GM12864 (cell line): ENCODE measurements around the gene RGS19.
A peak's percentile ranks its signal among the peaks of the same experiment; 100 is the strongest.
"Not testable (repeated sequence)": the region's sequence is repeated elsewhere in the genome, so short reads cannot be mapped to it uniquely, and the experiment has no call there.

ENCODE experiments used
- DNase-seq: peaks from one replicate; pipeline ENCODE4 v3.0.0-alpha.2; 2011; ENCODE audit warnings: low read depth
- H3K4me3 ChIP-seq: 2 replicates; pipeline ENCODE4 v1.5.1; 2011; ENCODE audit warnings: mild to moderate bottlenecking, low read depth, low read length, control low read depth
- CTCF ChIP-seq: IDR thresholded peaks from 2 replicates; pipeline ENCODE4 v1.5.1; 2011; ENCODE audit warnings: low read depth, mild to moderate bottlenecking, moderate library complexity, low read length, control low read depth, inconsistent platforms; ENCODE audit errors: missing control alignments

The RGS19 gene

DNA sequence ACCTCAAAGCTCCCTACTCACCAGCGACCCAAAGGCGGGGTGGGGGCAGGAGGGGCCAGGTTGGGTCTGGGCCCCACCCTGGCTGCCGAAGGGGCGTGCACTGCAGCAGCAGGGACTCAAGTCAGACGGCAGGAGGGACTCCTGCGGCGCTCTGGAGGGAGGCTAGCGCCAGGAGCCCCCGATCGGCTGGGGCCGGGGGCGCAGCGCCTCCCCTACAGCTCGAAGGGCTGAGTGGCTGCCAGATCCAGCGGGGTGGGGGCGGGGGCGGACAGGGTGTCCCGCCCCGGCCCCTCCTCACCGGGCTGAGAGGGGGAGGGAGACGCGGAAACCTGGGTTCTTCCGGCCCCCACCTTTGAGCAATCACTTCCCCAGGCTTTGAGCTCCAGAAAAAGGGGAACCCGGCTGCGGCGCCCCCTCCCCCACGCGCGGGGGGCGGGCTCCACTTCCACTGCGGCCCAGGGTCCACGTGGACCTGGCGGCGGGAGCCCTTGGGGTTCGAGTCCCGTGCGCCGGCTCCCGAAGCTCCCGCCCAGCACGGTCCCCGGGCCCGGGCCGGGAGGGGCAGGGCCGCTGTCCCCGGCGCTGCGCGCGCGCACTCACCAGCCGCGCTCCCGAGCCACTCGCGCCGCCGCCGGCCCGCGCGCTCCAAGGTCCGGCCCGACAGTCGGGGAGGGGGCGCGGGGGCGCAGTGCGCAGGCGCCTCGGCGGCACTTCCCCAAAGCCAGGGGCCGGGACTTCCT, at the start of gene RGS19:
RGS19 (minus strand) TSS at position 246 of the 740 bp plus-strand sequence. CDS start 2,632 bp downstream, outside the sequence.
- DNase-seq: no peak
- no peak for TF ChIP-seq CTCF
- peak within 1 kb of the TSS; percentile 92 for H3K4me3 ChIP-seq

DNA sequence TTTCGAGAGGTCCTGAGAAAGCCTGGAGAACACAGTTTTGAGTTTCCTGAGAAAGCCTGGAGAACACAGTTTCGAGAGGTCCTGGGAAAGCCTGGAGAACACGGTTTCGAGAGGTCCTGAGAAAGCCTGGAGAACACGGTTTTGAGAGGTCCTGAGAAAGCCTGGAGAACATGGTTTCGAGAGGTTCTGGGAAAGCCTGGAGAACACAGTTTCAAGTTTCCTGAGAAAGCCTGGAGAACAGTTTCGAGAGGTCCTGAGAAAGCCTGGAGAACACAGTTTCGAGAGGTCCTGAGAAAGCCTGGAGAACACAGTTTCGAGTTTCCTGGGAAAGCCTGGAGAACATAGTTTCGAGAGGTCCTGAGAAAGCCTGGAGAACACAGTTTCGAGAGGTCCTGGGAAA, 44.2 kb upstream of the RGS19 start:
- not testable (repeated sequence) for H3K4me3 ChIP-seq, DNase-seq

GRCh38 chr20:64122927-64123326, 43.6 kb upstream of the RGS19 start:
- not testable (repeated sequence) for H3K4me3 ChIP-seq, DNase-seq

DNA sequence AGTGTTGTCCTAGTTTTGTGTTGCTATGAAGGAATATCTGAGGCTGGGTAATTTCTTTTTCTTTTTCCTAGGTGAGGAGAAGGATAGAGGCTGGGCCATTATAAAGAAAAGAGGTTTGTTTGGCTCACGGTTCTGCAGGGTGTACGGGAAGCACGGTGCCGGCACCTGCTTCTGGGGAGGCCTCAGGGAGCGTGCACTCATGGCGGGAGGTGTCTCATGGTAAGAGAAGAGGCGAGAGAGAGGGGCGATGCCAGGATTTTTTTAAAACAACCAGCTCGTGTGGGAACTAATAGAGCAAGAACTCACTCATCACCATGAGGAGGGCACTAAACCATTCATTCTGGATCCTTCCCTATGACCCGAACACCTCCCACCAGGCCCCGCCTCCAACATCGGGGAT, 42.3 kb upstream of the RGS19 start:
- H3K4me3 ChIP-seq: no peak overlapping the region
- no peak for DNase-seq
- TF ChIP-seq CTCF: no peak

- no peak for TF ChIP-seq CTCF
- H3K4me3 ChIP-seq: 0 out of 2 replicates have a peak overlapping the region, but pooled peaks have one; percentile 2
- no peak for DNase-seq
Measured at GRCh38 chr20:64119681-64120341, 40.5 kb upstream of the RGS19 start.

GRCh38 chr20:64119301-64119680, 40.0 kb upstream of the RGS19 start:
- H3K4me3 ChIP-seq: no peak overlapping the region
- TF ChIP-seq CTCF: no peak
- DNase-seq: no peak

DNA sequence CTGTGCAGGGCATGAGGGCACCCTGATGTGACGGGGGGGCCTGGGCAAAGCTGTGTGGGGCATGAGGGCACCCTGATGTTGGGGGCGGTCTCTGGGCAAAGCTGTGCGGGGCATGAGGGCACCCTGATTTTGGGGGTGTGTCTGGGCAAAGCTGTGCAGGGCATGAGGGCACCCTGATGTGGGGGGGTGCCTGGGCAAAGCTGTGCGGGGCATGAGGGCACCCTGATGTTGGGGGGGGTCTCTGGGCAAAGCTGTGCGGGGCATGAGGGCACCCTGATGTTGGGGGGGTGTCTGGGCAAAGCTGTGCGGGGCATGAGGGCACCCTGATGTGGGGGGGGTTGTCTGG, 38.1 kb upstream of the RGS19 start:
- not testable (repeated sequence) for DNase-seq, H3K4me3 ChIP-seq

DNA sequence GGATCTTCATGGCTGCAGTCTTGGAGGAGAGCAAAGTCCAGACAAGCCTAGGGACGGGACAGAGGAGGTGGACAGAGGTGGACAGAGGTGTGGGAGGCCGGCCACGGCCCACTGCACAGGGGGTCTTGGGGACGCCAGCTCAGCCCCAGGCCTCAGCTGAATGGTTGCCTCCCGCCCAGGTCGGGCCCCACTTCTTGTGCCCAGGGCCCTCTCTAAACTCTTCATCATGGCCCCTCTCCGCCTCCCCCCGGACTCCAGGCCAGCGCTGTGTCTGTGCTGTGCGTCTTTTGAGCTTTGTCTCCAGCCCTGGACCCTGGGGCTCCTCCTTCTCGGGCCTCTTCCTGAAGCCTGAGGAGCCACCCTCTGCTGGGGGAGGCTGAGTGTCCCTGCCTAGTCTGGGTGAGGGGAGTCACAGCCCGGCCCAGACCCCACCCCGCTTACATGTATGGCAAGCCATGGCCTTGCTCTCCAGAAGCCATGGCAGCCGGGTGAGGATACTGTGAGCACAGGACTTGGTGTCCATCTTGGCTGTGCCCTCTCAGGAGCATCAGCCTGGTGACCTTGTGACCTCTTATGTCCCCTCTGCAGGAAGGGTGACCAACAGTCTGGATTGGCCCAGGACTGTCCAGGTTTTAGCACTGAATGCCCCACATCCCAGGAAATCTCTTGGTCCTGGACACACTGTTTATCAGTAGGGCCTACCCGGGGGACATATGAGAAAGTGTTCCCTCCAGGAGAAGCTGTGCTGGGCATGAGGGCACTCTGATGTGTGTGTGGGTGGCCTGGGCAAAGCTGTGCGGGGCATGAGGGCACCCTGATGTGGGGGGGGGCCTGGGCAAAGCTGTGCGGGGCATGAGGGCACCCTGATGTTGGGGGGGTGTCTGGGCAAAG, 37.5 kb upstream of the RGS19 start:
- TF ChIP-seq CTCF: no peak
- no peak overlapping the region for H3K4me3 ChIP-seq
- no peak for DNase-seq
